ENCODE measurements around the gene ALPK3.

Gene ALPK3

GRCh38 chr15:84790676-84791075 lies 26.5 kb upstream of the ALPK3 start:
- no peak for TF ChIP-seq CTCF (conservative IDR thresholded peaks at IDR 0.05; ENCODE audit: low read depth, low read length)
- H3K4me3 ChIP-seq (ENCODE audit: low read depth, low read length), result no peak overlapping the region
- DNase-seq (ENCODE audit: low read depth), result no peak

GRCh38 chr15:84791763-84792162 lies 25.4 kb upstream of the ALPK3 start:
- DNase-seq (ENCODE audit: low read depth), result no peak
- no peak for TF ChIP-seq CTCF (conservative IDR thresholded peaks at IDR 0.05; ENCODE audit: low read depth, low read length)
- no peak overlapping the region for H3K4me3 ChIP-seq (ENCODE audit: low read depth, low read length)

- DNase-seq (ENCODE audit: low read depth), result no peak
- H3K4me3 ChIP-seq (ENCODE audit: low read depth, low read length), result no peak overlapping the region
- TF ChIP-seq CTCF (conservative IDR thresholded peaks at IDR 0.05; ENCODE audit: low read depth, low read length), result no peak
These were observed 23.6 kb upstream of the ALPK3 start for GRCh38 chr15:84793431-84794161.

- DNase-seq (ENCODE audit: low read depth), result no peak
- no peak overlapping the region for H3K4me3 ChIP-seq (ENCODE audit: low read depth, low read length)
- no peak for TF ChIP-seq CTCF (conservative IDR thresholded peaks at IDR 0.05; ENCODE audit: low read depth, low read length)
These were observed 23.0 kb upstream of the ALPK3 start for GRCh38 chr15:84794162-84794547.

- no peak for TF ChIP-seq CTCF (conservative IDR thresholded peaks at IDR 0.05; ENCODE audit: low read depth, low read length)
- H3K4me3 ChIP-seq (ENCODE audit: low read depth, low read length), result no peak overlapping the region
- DNase-seq (ENCODE audit: low read depth), result no peak
These were observed 22.0 kb upstream of the ALPK3 start for GRCh38 chr15:84795186-84795585.

- no peak for TF ChIP-seq CTCF (conservative IDR thresholded peaks at IDR 0.05; ENCODE audit: low read depth, low read length)
- no peak overlapping the region for H3K4me3 ChIP-seq (ENCODE audit: low read depth, low read length)
- peak; percentile 54 for DNase-seq (ENCODE audit: low read depth)
These were observed 19.9 kb upstream of the ALPK3 start for GRCh38 chr15:84797212-84797611.

- H3K4me3 ChIP-seq (ENCODE audit: low read depth, low read length), result no peak overlapping the region
- TF ChIP-seq CTCF (conservative IDR thresholded peaks at IDR 0.05; ENCODE audit: low read depth, low read length), result no peak
- no peak for DNase-seq (ENCODE audit: low read depth)
These were observed 19.4 kb upstream of the ALPK3 start for GRCh38 chr15:84797801-84798200.

Measured in choroid plexus epithelial cell (primary cell).